CD4-positive, CD25-positive, alpha-beta regulatory T cell (primary cell): Measurements from ENCODE around the gene XPA. TPM values are rescaled to one million over a fixed set of nuclear protein-coding genes. Genes with fewer than 3 reads are reported as not detected.
A peak's percentile ranks its signal among the peaks of the same experiment; 100 is the strongest.
"Not testable (repeated sequence)": the region's sequence is repeated elsewhere in the genome, so short reads cannot be mapped to it uniquely, and the experiment has no call there.

Experiments
- ATAC-seq, 2 donors: fragments of 150-1000 bp; cut with Tn5 transposase; one replicate each; pipeline ENCODE4 v1.10.0; 2021; ENCODE audit warnings: low read depth in 2 of 2, moderate number of reproducible peaks in 2 of 2, moderate library complexity in 1 of 2
- DNase-seq, 3 donors: peaks; one replicate each; pipeline versions ENCODE4 v3.0.0 to v3.0.0-alpha.2; 2012 to 2022; ENCODE audit warnings: mixed read lengths in 1 of 3
- H3K27ac ChIP-seq: one replicate; pipeline ENCODE4 v1.7.0; 2013; ENCODE audit warnings: mild to moderate bottlenecking, low read length; ENCODE audit not compliant: insufficient read depth, poor library complexity, severe bottlenecking
- H3K27me3 ChIP-seq: one replicate; pipeline ENCODE4 v1.7.0; 2013; ENCODE audit warnings: low read length; ENCODE audit not compliant: control insufficient read depth, insufficient read depth
- H3K36me3 ChIP-seq: one replicate; pipeline ENCODE4 v1.7.0; 2013; ENCODE audit warnings: mild to moderate bottlenecking, low read length, moderate library complexity; ENCODE audit not compliant: control insufficient read depth, insufficient read depth
- H3K4me1 ChIP-seq: 2 replicates; pipeline ENCODE4 v1.7.0; 2013; ENCODE audit warnings: mild to moderate bottlenecking, low read length; ENCODE audit not compliant: insufficient read depth, control insufficient read depth, poor library complexity, severe bottlenecking
- H3K4me3 ChIP-seq: one replicate; pipeline ENCODE4 v1.7.0; 2013; ENCODE audit warnings: low read depth, mild to moderate bottlenecking, low read length, moderate library complexity
- H3K9me3 ChIP-seq, 2 experiments: 1 replicate in 1 of 2; 2 replicates in 1 of 2; pipeline ENCODE4 v1.7.0; 2013; ENCODE audit warnings: low read length in 2 of 2, mild to moderate bottlenecking in 1 of 2, moderate library complexity in 1 of 2; ENCODE audit not compliant: control insufficient read depth in 2 of 2
- H3K27ac Mint-ChIP-seq, 3 donors: one replicate each; pipeline ENCODE4 v1.8.0; 2020 to 2022; ENCODE audit warnings: mild to moderate bottlenecking in 3 of 3, mixed read lengths in 3 of 3, moderate library complexity in 2 of 3
- H3K27me3 Mint-ChIP-seq: one replicate; pipeline ENCODE4 v1.8.0; 2022; ENCODE audit warnings: mild to moderate bottlenecking, mixed read lengths
- H3K36me3 Mint-ChIP-seq: one replicate; pipeline ENCODE4 v1.8.0; 2020; ENCODE audit warnings: mixed read lengths
- H3K4me1 Mint-ChIP-seq, 4 donors: one replicate each; pipeline ENCODE4 v1.8.0; 2020 to 2022; ENCODE audit warnings: mixed read lengths in 4 of 4, mild to moderate bottlenecking in 1 of 4
- H3K4me3 Mint-ChIP-seq, 4 donors: one replicate each; pipeline ENCODE4 v1.8.0; 2020 to 2022; ENCODE audit warnings: mild to moderate bottlenecking in 4 of 4, mixed read lengths in 4 of 4, moderate library complexity in 3 of 4
- H3K9me3 Mint-ChIP-seq, 7 donors: one replicate each; pipeline ENCODE4 v1.8.0; 2020 to 2022; ENCODE audit warnings: mixed read lengths in 7 of 7, mild to moderate bottlenecking in 3 of 7, moderate library complexity in 2 of 7
- polyA plus RNA-seq, 4 donors: library from polyadenylated mRNA; unstranded; fragments of 300-500 nt; fragmentation: Illumina TruSeq; gene quantifications; one replicate each; pipeline ENCODE4 v1.2.3, GENCODE V29; 2021
- total RNA-seq: library from RNA; stranded (reverse); gene quantifications from one replicate; pipeline ENCODE4 v1.2.3, GENCODE V29; 2022

The XPA gene
- total and polyA plus RNA-seq, 5 donors from 2014 or later: 21.8 to 28.9 (median 23.0) TPM

GRCh38 chr9:97699824-97700223 lies 2.7 kb upstream of the XPA start:
- H3K27ac ChIP-seq, ATAC-seq, H3K27ac Mint-ChIP-seq, DNase-seq, H3K9me3 Mint-ChIP-seq, H3K4me3 ChIP-seq, H3K36me3 ChIP-seq, H3K9me3 ChIP-seq, H3K36me3 Mint-ChIP-seq: not testable (repeated sequence)
- Mint-ChIP-seq H3K27me3 (peaks cover 18% of the 10 kb centered on the region), H3K4me1 (peaks cover 24 to 46% (median 29%) of the 10 kb centered on the region in 4 donors), H3K4me3 (peak overlapping the region in 3 of 4 donors; percentile 37 to 51 (median 43))
- peaks cover 12% of the 10 kb centered on the region for H3K27me3 ChIP-seq
- peaks cover 33% of the 10 kb centered on the region for H3K4me1 ChIP-seq

GRCh38 chr9:97699281-97699680 lies 2.1 kb upstream of the XPA start:
- H3K27me3 Mint-ChIP-seq: peaks cover 18% of the 10 kb centered on the region
- not testable (repeated sequence) for H3K36me3 ChIP-seq, H3K36me3 Mint-ChIP-seq, H3K4me3 ChIP-seq, H3K9me3 ChIP-seq, H3K27ac ChIP-seq, DNase-seq, ATAC-seq, H3K9me3 Mint-ChIP-seq
- H3K27me3 ChIP-seq: peaks cover 12% of the 10 kb centered on the region
- H3K4me1 ChIP-seq: peaks cover 38% of the 10 kb centered on the region
- H3K4me1 Mint-ChIP-seq: peaks cover 28 to 49% (median 34%) of the 10 kb centered on the region in 4 donors
- peak overlapping the region in 1 of 3 donors; percentile 52 for H3K27ac Mint-ChIP-seq
- H3K4me3 Mint-ChIP-seq: peak overlapping the region in 3 of 4 donors; percentile 37 to 51 (median 43)

GRCh38 chr9:97698865-97699264 lies 1.7 kb upstream of the XPA start:
- Histone ChIP-seq H3K27ac (no peak overlapping the region), H3K9me3 (no peaks in the 10 kb centered on the region), H3K4me3 (no peak overlapping the region), H3K4me1 (peaks cover 39% of the 10 kb centered on the region), H3K27me3 (peaks cover 12% of the 10 kb centered on the region), H3K36me3 (no peaks in the 10 kb centered on the region)
- H3K27me3 Mint-ChIP-seq: peaks cover 18% of the 10 kb centered on the region
- DNase-seq (no peak), ATAC-seq (no peak)
- peak overlapping the region in 1 of 4 donors; percentile 87 for H3K4me3 Mint-ChIP-seq
- H3K27ac Mint-ChIP-seq: no peak overlapping the region
- peaks cover 0 to 2% (median 0%) of the 10 kb centered on the region in 7 donors for H3K9me3 Mint-ChIP-seq
- H3K36me3 Mint-ChIP-seq: no peaks in the 10 kb centered on the region
- peaks cover 32 to 49% (median 38%) of the 10 kb centered on the region in 4 donors for H3K4me1 Mint-ChIP-seq

GRCh38 chr9:97697837-97698236 lies 697 bp upstream of the XPA start:
- Mint-ChIP-seq H3K36me3 (peaks cover 4% of the 10 kb centered on the region), H3K4me3 (peak overlapping the region; percentile 87 to 94 (median 90))
- no peaks in the 10 kb centered on the region for H3K36me3 ChIP-seq

GRCh38 chr9:97695995-97696802 lies 941 bp downstream of the XPA start:
- Histone ChIP-seq H3K27ac (peak overlapping the region; percentile 82), H3K27me3 (peaks cover 2% of the 10 kb centered on the region), H3K4me1 (peaks cover 39% of the 10 kb centered on the region), H3K9me3 (no peaks in the 10 kb centered on the region), H3K36me3 (peaks cover 4% of the 10 kb centered on the region), H3K4me3 (peak overlapping the region; percentile 97)
- peaks cover 11% of the 10 kb centered on the region for H3K36me3 Mint-ChIP-seq
- peaks cover 5% of the 10 kb centered on the region for H3K27me3 Mint-ChIP-seq
- peak in 2 of 3 donors; percentile 8 to 39 for DNase-seq
- peaks cover 43 to 55% (median 46%) of the 10 kb centered on the region in 4 donors for H3K4me1 Mint-ChIP-seq
- peak overlapping the region; percentile 91 to 97 (median 95) for H3K27ac Mint-ChIP-seq
- no peak for ATAC-seq
- peaks cover 0 to 2% (median 0%) of the 10 kb centered on the region in 7 donors for H3K9me3 Mint-ChIP-seq
- H3K4me3 Mint-ChIP-seq: peak overlapping the region; percentile 87 to 94 (median 90)

More at GRCh38 chr9:97697837-97698236, 697 bp upstream of the XPA start:
- no peak for DNase-seq
- Mint-ChIP-seq H3K4me1 (peaks cover 43 to 55% (median 46%) of the 10 kb centered on the region in 4 donors), H3K27me3 (peaks cover 14% of the 10 kb centered on the region), H3K9me3 (peaks cover 0 to 2% (median 0%) of the 10 kb centered on the region in 7 donors), H3K27ac (peak overlapping the region in 2 of 3 donors; percentile 95 to 97)
- H3K4me3 ChIP-seq: peak overlapping the region; percentile 77
- H3K27ac ChIP-seq: peak overlapping the region; percentile 82
- H3K9me3 ChIP-seq: no peaks in the 10 kb centered on the region
- H3K27me3 ChIP-seq: peaks cover 12% of the 10 kb centered on the region
- no peak for ATAC-seq
- H3K4me1 ChIP-seq: peaks cover 39% of the 10 kb centered on the region

- Histone ChIP-seq H3K4me1 (peaks cover 39% of the 10 kb centered on the region), H3K27ac (peak overlapping the region; percentile 82), H3K27me3 (no peaks in the 10 kb centered on the region), H3K9me3 (no peaks in the 10 kb centered on the region), H3K36me3 (peaks cover 10% of the 10 kb centered on the region), H3K4me3 (peak overlapping the region; percentile 97)
- peaks cover 5% of the 10 kb centered on the region for H3K27me3 Mint-ChIP-seq
- peaks cover 16% of the 10 kb centered on the region for H3K36me3 Mint-ChIP-seq
- H3K9me3 Mint-ChIP-seq: peaks cover 0 to 2% (median 0%) of the 10 kb centered on the region in 7 donors
- DNase-seq: no peak
- peaks cover 43 to 55% (median 46%) of the 10 kb centered on the region in 4 donors for H3K4me1 Mint-ChIP-seq
- ATAC-seq: no peak
- H3K4me3 Mint-ChIP-seq: peak overlapping the region; percentile 87 to 94 (median 90)
- H3K27ac Mint-ChIP-seq: peak overlapping the region; percentile 60 to 97 (median 88)
Observed at GRCh38 chr9:97695390-97695789, 1.8 kb downstream of the XPA start.

- H3K36me3 ChIP-seq: peaks cover 13% of the 10 kb centered on the region
- H3K27ac ChIP-seq: no peak overlapping the region
- peak overlapping the region; percentile 97 for H3K4me3 ChIP-seq
- H3K27ac Mint-ChIP-seq: peak overlapping the region in 2 of 3 donors; percentile 21 to 31
- ATAC-seq (no peak), DNase-seq (no peak)
- peaks cover 0 to 2% (median 0%) of the 10 kb centered on the region in 7 donors for H3K9me3 Mint-ChIP-seq
- peaks cover 39% of the 10 kb centered on the region for H3K4me1 ChIP-seq
- no peaks in the 10 kb centered on the region for H3K27me3 ChIP-seq
- H3K9me3 ChIP-seq: no peaks in the 10 kb centered on the region
- H3K27me3 Mint-ChIP-seq: peaks cover 5% of the 10 kb centered on the region
- peaks cover 43 to 56% (median 46%) of the 10 kb centered on the region in 4 donors for H3K4me1 Mint-ChIP-seq
- peaks cover 21% of the 10 kb centered on the region for H3K36me3 Mint-ChIP-seq
- H3K4me3 Mint-ChIP-seq: peak overlapping the region; percentile 19 to 94 (median 63)
Observed at GRCh38 chr9:97694769-97695168, 2.4 kb downstream of the XPA start.
